GM21825 (cell line): Measurements from ENCODE around the gene DUSP12.
"Not testable (repeated sequence)": the region's sequence is repeated elsewhere in the genome, so short reads cannot be mapped to it uniquely, and the experiment has no call there.

ENCODE experiments used
- ATAC-seq: cut with Tn5 transposase; IDR thresholded peaks from one replicate; pipeline ENCODE4 v1.9.1; 2021; ENCODE audit warnings: mild to moderate bottlenecking, moderate library complexity; ENCODE audit not compliant: unreplicated experiment

Gene DUSP12, protein sequence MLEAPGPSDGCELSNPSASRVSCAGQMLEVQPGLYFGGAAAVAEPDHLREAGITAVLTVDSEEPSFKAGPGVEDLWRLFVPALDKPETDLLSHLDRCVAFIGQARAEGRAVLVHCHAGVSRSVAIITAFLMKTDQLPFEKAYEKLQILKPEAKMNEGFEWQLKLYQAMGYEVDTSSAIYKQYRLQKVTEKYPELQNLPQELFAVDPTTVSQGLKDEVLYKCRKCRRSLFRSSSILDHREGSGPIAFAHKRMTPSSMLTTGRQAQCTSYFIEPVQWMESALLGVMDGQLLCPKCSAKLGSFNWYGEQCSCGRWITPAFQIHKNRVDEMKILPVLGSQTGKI

DNA sequence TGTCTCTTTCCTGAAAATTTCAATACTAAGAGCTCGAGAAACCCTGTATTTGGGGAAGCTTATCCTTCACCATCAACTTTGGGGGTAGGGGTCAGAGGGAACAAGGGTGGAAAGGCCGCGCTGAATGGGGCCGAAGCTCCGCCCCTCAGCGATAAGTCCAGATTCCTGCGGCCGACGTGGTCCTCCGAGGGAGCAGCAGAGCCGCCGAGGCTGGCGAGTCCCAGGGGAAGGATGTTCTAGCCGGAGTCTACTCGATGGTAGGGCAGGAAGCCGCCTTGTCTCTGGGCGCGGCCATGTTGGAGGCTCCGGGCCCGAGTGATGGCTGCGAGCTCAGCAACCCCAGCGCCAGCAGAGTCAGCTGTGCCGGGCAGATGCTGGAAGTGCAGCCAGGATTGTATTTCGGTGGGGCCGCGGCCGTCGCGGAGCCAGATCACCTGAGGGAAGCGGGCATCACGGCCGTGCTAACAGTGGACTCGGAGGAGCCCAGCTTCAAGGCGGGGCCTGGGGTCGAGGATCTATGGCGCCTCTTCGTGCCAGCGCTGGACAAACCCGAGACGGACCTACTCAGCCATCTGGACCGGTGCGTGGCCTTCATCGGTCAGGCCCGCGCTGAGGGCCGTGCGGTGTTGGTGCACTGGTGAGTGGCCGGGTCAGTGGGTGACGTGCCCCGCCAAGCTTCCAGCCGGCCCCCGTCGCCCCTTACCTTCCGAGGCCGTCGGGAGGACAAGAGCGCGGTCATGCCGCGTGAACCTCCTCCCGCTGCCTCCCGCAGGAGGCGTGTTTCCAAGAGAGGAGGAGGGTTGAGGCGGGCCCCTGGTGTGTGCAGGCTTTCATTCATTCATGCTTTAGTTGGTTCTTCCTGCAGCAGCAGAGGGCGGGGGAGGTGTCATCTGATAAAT lies at the start of gene DUSP12:
TSS of gene DUSP12 (plus strand) at position 278 of the 899 bp plus-strand sequence. CDS start at position 294, 16 bp downstream.
- ATAC-seq: peak; percentile 98

DNA sequence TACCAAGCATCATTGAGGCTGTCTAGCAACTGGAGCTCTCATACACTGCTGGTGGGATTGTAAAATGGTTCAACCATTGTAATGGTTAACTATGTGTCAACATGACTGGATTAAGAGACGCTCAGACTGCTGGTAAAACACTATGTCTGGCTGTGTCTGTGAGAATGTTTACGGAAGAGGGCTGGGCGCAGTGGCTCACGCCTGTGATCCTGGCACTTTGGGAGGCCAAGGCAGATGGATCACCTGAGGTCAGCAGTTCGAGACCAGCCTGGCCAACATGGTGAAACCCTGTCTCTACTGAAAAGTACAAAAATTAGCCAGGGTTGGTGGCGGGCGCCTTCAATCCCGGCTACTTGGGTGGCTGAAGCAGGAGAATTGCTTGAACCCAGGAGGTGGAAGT lies 47.3 kb upstream of the DUSP12 start:
- no peak for ATAC-seq

DNA sequence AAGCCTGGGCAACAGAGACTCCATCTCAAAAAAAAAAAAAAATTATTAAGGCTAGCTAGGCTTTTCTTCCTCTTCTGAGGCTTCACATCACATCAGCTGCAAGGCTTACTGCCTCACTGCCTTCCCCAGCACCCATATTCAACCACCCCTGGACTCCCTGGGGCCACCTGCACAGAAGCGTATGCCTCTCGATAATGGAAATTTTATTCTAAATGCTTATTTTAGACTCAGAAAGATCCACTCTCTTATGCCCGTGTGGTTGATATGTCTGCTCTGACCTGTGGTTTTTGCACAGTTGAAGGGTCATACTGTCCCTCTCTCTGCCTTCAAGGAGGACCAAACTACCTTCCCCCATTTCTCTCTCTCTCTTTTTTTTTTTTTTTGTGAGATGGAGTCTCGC lies 44.0 kb upstream of the DUSP12 start:
- peak; percentile 36 for ATAC-seq

DNA sequence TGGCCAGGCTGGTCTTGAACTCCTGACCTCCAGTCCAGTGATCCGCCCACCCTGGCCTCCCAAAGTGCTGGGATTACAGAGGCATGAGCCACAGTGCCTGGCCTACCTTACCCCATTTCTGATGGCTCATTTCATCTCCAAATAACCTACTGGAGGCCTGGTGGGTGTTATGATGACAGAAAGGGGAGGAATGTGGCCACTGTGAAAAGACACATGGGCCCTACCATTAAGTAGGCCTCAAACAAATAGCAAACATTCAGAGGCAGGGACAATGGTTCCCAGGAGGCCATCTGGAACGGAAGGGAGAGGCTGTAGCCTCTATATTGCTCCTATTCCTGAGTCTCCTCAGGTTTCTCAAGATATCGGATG lies 43.5 kb upstream of the DUSP12 start:
- no peak for ATAC-seq

DNA sequence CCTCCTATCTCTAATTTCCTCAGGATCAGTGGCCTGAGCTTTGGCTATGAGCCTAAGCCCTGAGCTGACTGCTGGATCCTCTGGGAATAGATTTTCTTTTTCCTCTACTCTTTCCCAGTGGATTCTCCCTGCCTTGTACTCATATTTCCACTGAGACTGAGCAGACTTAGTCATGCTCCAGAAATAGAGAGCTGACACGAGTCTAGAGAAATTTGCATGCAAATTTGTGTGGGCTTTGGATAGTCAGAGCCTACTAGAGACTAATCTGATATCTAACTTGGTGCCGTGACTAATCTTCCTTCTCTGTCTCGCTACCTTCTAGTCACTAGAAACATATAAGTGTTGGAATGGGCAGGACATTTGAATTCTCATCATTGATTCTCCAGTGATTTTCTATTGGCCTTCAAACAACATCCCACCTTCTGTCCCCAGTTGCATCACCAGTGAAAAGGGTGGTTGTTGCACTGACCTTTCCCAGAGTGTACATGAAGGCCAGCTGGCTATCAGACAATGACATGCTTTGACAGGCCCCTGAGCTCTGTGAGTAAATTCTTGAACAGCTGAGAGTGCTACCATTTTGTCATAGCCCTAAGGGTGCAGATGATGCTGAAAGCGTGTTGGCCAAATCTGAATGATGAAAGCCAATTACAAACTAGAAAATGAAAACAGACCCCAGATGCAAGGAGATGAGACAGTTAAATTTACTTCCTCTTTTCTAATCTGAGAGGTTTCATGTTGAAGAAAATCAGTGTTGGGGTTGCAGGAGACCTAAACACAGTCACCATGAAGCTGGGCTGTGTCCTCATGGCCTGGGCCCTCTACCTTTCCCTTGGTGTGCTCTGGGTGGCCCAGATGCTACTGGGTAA lies 42.9 kb upstream of the DUSP12 start, which contains the start of gene FCRLA:
TSS of gene FCRLA (plus strand) at position 748 of the 866 bp plus-strand sequence. CDS start at position 784, 36 bp downstream.
- ATAC-seq: peak; percentile 59

DNA sequence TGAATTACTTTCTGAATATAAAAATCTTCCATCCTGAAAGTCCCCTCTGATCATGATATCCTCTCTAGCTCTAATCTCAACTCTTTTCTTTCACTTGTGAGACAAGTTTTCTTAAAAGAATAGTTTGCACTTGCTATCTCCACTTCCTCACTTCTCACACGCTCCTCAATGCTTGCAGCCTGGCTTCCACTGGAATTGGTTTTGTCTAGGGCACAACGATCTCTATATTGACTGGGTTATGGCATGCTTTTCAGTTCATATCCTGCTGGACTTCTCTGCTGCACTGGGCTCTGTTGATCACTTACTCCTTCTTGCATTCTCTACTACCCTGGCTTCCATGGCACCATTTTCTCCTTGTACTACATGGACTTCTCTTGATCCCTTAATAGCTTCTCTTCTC lies 42.1 kb upstream of the DUSP12 start:
- ATAC-seq: peak; percentile 4

DNA sequence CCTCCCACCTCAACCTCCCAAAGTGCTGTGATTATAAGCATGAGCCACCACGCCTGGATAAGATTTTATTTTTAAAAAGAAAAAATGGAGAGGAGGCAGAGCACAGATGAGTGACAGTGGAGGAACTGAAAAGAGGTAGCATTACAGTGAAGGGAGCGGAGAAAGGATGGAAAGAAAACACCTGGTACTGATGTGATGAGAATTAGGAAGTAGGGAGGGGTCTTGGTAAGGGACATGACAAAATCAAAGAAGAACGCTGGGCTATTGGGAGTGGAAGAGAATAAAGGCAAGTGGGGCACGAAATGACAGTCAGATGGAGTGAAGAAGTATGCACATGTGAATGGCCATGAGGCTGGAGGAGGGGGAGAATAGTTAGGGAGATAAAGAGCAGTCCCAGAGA lies 40.2 kb upstream of the DUSP12 start:
- ATAC-seq: no peak

DNA sequence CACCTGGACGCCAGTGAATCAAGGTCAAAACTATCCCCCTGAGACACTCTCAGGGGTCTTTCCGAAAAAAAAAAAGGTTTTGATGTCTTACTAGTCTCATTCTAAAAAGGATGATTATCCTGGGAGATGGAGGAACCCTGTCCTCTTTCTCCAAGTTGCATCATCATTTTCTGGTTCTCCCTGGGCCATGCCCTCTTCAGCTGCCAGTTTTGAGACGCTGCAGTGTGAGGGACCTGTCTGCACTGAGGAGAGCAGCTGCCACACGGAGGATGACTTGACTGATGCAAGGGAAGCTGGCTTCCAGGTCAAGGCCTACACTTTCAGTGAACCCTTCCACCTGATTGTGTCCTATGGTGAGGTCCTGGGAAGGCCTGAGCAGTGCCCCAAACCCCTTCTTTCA lies 39.0 kb upstream of the DUSP12 start:
- no peak for ATAC-seq

DNA sequence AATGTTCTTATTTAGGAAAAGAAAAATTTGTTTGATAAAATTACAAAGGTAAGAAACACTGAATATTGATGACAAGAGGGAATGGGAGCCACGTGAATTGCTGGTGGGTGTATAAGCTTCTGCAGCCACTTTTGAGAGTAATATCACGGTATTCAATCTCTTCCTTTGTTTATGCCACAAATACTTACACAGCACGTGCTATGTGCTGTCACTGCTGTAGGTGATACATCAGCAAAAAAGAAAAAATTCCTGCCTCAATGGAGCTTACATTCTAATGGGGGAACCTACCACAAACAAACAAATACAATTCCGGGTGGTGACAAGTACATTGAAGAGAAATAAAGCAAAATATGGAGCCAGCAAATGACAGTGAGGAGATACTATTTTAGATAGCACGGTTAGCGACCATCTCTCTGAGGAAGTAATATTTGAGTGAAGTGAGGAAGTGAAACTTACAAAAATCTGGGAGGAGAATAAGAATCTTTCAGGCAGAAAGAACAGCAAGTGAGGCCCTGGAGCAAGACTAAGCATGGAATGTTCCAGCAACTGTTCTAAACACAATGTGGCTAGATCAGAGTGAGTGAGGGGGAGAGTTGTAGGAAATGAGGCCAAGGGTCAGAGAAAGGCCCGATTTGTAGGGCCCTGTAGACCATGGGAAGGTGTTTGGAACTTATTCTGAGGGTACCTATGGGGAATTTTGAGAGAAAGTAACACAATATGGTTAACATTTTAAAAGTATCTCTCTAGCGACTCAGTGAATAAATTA lies 30.8 kb upstream of the DUSP12 start:
- ATAC-seq: peak; percentile 58

DNA sequence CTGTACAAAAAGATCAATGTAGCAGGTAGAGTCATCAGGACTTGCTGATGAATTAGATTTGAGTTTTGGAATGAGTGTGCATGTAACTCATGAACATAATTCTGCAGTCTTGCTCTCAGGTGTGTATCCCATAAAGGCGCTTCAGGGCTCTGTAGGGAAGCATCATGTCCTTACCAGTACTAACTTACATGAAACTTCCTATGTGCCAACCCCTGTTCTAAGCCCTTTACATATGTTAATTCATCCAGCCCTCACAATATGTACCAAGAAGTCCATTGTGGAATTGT lies 30.3 kb upstream of the DUSP12 start:
- peak; percentile 44 for ATAC-seq

DNA sequence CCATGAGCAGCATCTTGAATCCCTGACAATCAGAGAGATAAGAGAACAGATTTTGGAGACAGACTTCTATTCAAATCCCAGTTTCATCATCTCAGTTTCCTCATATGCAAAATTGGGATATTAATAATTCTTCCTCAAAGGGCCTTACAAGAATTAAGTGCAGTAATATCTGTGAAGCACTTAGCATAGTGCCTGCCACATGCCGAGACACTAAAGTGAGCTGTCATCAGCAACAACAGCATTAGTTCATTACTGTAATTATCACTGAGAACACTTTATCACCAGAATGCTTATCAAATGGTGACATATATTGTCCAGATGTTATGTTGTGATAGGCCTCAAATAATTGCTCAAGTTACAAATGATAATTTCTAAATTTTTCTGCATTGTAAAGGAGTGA lies 29.2 kb upstream of the DUSP12 start:
- no peak for ATAC-seq

DNA sequence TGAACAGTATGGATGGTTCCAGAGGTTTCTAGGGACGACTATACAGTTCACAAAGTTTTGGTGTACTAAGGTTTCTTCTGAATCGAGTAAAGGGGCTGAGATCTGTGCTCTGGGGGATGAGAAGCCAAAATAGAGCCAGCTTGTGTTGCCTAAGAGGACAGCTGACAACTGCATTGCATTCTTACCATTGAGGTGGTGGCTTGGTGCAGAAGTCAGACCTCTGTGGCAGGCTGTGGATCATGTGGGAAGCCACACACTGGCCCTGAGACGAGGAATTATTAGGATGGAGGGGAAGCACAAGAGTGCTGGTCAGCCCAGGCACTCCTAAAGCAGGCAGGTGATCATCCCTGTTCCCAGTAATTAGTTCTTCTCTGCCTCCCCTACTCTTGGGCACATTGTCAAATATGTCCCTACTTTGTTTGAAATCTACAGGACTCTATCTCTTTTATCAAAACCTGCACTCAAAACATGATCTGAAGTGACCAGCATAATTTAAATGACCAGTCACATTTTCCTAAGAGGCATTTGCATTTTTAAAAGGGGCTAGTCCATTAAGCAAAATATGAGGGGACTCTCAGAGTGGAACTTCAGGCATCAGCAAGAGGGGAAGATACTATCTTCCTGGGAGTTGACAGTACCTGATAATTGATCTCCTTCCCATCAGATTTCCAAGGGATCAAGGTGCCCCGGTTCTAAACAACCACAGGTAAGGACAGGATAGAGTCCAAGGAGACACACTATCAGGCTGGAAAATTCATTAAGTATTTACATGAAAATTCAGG lies 28.4 kb upstream of the DUSP12 start, which contains the start of gene FCRLB:
TSS of gene FCRLB (plus strand) at position 589 of the 782 bp plus-strand sequence. CDS start 1,129 bp downstream, outside the sequence.
- ATAC-seq: no peak

DNA sequence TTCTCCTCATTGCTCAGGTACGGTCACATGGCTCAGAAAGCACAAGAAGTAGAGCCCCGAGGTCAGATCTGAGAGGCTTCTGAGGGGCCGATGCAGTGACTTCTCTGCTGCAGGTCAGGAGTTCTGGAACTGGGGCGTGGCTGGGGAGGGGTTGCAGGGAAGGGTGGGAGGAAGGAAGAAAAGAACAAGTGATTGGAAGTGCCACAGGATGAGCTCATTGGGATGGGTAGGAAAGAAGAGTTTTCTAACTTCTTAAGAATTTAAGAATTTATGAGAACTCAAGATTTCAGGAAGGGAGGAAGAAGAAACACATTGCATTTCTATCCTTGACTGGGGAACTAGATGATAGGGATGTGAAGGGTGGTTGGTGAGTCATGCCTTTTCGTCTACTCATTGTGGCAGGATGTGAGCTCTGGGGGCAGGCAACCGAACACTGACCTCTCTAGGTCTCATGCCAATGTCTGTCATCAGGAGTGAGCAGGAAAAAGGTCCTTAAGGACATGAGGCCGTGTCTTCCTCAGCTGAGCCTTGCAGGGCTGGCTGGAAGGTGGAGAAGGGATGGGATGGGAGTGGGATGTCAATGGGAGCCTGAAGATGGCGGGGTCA lies 27.7 kb upstream of the DUSP12 start:
- no peak for ATAC-seq

DNA sequence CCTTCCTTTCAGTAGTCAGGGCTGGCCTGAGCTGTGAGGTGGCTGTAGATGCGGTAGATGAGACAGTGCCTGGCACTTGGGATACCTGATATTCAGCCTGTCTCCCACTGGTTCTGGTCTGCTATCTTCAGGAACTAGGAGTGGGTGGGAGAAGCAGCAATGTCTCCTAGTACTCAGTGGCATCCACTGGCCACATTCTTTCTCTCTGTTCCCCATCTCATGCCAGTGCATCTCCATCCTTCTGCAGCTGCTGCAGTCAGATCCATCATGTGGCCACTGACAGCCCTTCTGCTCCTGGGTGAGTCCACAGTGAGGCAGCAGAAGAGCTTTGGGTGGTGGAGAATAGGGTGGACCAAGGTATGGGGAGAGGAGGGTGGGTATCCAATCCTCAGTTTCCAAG lies 27.2 kb upstream of the DUSP12 start:
- ATAC-seq: no peak

DNA sequence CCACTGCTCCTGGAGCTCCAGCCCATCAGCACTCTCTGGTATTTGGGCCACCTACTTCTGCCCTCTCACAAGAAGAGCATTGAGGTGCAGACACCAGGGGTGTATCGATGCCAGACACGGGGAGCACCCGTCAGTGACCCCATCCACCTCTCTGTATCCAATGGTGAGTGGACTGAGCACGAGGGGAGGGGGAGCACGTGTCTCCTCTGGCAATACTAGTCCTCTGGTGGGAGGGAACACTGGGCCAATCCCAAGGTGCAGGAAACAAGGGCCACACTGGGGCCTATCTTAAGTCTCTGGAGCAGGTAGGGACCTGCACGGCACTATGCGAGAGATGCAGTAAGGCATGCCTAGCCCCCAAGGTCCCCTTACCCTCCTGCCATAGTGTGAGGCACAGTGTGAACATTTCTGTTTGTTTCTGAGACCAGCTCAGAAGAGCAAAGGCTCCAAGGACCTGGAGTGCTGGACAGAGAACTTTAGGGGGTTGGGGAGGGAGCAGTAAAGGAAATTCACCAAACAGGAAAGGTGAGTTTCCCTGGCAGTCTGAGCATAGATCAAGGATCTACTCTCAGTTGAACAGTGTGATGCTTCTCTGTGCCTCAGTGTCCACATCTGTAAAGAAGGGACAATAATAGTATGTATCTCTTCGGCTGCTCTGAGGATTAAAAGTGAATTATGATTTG lies 26.0 kb upstream of the DUSP12 start:
- ATAC-seq: no peak

DNA sequence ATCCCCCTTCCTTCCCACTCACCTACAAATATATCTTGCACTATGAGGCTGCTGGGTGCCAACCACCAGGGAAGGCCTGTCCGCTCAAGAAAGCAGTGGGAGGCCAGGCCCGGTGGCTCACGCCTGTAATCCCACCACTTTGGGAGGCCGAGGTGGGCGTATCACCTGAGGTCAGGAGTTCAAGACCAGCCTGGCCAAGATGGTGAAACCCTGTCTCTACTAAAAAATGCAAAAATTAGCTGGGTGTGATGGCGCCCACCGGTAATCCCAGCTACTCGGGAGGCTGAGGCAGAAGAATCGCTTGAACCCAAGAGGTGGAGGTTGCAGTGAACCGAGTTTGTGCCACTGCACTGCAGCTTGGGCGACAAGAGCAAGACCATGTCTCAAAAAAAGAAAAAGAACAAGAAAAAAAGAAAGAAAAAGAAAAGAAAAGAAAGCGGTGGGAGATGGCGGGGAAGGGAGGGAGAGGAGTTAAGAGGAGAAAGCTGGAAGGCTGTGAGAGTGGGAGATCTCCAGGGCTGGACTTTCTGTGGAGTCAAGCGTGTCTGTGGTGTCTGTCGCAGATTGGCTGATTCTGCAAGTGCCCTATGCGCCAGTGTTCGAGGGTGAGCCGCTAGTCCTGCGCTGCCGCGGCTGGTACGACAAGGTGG lies 24.2 kb upstream of the DUSP12 start:
- ATAC-seq: not testable (repeated sequence)

DNA sequence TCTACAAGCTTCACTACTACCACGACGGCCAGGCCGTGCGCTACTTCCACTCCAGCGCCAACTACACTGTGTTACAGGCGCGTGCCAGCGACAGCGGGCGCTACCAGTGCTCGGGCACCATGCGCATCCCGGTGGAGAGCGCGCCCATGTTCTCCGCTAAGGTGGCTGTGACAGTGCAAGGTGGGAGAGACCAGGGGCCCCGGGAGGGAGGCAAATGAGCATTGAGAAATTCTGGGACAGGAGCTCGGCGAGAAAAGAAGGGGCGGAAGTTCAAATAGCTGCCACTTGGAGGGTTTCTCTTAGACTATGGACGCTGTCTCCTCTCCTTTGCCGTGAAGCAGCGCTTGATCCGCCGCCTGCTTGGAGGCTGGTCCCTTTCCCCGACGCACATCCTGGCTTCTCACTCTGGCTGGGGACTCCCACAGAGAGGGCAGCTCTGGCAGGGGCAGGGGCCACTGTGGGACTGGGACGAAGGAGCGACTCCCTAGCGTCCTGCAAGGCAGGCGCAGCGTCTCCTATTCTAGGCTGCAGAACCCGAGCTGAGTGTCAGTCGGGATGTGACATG lies 23.6 kb upstream of the DUSP12 start:
- ATAC-seq: peak; percentile 19
